Upper lobe of left lung (tissue), 6 donors: ENCODE results near the gene MARCHF4. TPM values are rescaled to one million over a fixed set of nuclear protein-coding genes. Genes with fewer than 3 reads are reported as not detected.

Experiments used
- ATAC-seq, 2 donors: fragments of 200-7000 bp; cut with Tn5 transposase; one replicate each; pipeline ENCODE4 v1.9.1; 2022; ENCODE audit warnings: mild to moderate bottlenecking in 2 of 2, moderate library complexity in 2 of 2; ENCODE audit not compliant: low FRiP score in 2 of 2
- DNase-seq, 2 donors: peaks; one replicate each; pipeline ENCODE4 v3.0.0-alpha.2; 2019 to 2020
- H3K27ac ChIP-seq, 4 donors: fragments of 200-600 bp; sonication (generic); one replicate each; pipeline ENCODE4 v1.5.1; 2016 to 2019
- H3K27me3 ChIP-seq, 4 donors: fragments of 200-600 bp; sonication (generic); one replicate each; pipeline ENCODE4 v1.5.1; 2017 to 2019
- H3K36me3 ChIP-seq, 4 donors: fragments of 200-600 bp; sonication (generic); one replicate each; pipeline ENCODE4 v1.5.1; 2016 to 2019
- H3K4me1 ChIP-seq, 4 donors: fragments of 200-600 bp; sonication (generic); one replicate each; pipeline ENCODE4 v1.5.1; 2018 to 2019
- H3K4me3 ChIP-seq, 4 donors: fragments of 200-600 bp; sonication (generic); one replicate each; pipeline ENCODE4 v1.5.1; 2017 to 2019; ENCODE audit warnings: mild to moderate bottlenecking in 2 of 4, moderate library complexity in 1 of 4
- H3K9me3 ChIP-seq, 4 donors: fragments of 200-600 bp; sonication (generic); one replicate each; pipeline ENCODE4 v1.5.1; 2018 to 2019
- EP300 ChIP-seq, 4 donors: sonication (generic); formaldehyde crosslinking; IDR thresholded peaks; one replicate each; pipeline ENCODE4 v1.5.1; 2017; ENCODE audit warnings: antibody characterized with exemption in 4 of 4, control low read depth in 2 of 4
- POLR2A ChIP-seq, 4 donors: fragments of 450-650 bp; IDR thresholded peaks; one replicate each; pipeline ENCODE4 v1.5.1; 2016 to 2017; ENCODE audit warnings: antibody characterized with exemption in 4 of 4, mild to moderate bottlenecking in 2 of 4
- POLR2AphosphoS5 ChIP-seq, 2 donors: sonication (generic); formaldehyde crosslinking; IDR thresholded peaks; one replicate each; pipeline ENCODE4 v1.5.1; 2017; ENCODE audit warnings: antibody characterized with exemption in 2 of 2
- WGBS, 2 donors: methylation state at CpG; one replicate each; pipeline ENCODE4 v1.1.5; 2017 to 2018; 5-methylcytosine and 5-hydroxymethylcytosine counted together
- total RNA-seq, 6 donors: library from RNA; depleted of rRNA in 4 of 6; stranded (reverse); fragments of >200 nt in 4 of 6; gene quantifications; one replicate each; pipeline versions ENCODE4 v1.1.0 to v1.2.1, GENCODE V29; 2016 to 2021
- TF ChIP-seq, protein P1 (sequence below), 6 experiments: fragments of 450-650 bp in 4 of 6; fragments of 200-600 bp in 2 of 6; sonication (generic) in 2 of 6; IDR thresholded peaks; one replicate each; pipeline ENCODE4 v1.5.1; 2016 to 2019; ENCODE audit warnings: antibody characterized with exemption in 6 of 6
- donor health status: DM: no; HTN: no; CAD: no; lungs with moderate emphysema.
- donor health status: DM: no; HTN: yes; CAD: no; lungs with severe emphysema.

Gene MARCHF4
- total RNA-seq, 6 donors from 2014 or later, result 0.06 to 0.10 TPM; not detected in 4

GRCh38 chr2:216404010-216404618, 31.8 kb upstream of the MARCHF4 start:
- H3K4me3 ChIP-seq, result no peak overlapping the region
- peak; percentile 73 to 76 for ATAC-seq
- TF ChIP-seq, protein P1, sequence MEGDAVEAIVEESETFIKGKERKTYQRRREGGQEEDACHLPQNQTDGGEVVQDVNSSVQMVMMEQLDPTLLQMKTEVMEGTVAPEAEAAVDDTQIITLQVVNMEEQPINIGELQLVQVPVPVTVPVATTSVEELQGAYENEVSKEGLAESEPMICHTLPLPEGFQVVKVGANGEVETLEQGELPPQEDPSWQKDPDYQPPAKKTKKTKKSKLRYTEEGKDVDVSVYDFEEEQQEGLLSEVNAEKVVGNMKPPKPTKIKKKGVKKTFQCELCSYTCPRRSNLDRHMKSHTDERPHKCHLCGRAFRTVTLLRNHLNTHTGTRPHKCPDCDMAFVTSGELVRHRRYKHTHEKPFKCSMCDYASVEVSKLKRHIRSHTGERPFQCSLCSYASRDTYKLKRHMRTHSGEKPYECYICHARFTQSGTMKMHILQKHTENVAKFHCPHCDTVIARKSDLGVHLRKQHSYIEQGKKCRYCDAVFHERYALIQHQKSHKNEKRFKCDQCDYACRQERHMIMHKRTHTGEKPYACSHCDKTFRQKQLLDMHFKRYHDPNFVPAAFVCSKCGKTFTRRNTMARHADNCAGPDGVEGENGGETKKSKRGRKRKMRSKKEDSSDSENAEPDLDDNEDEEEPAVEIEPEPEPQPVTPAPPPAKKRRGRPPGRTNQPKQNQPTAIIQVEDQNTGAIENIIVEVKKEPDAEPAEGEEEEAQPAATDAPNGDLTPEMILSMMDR (IDR thresholded peaks at IDR 0.05), result peak in 5 of 6 experiments; percentile 60 to 92 (median 71)
- TF ChIP-seq POLR2A (IDR thresholded peaks at IDR 0.05), result no peak
- no peak for TF ChIP-seq EP300 (IDR thresholded peaks at IDR 0.05)
- no peak for TF ChIP-seq POLR2AphosphoS5 (IDR thresholded peaks at IDR 0.05)
- H3K9me3 ChIP-seq, result no peaks in the 10 kb centered on the region
- peak in 1 of 2 donors; percentile 37 for DNase-seq
- H3K27me3 ChIP-seq, result no peaks in the 10 kb centered on the region
- no peaks in the 10 kb centered on the region for H3K36me3 ChIP-seq
- no peaks in the 10 kb centered on the region for H3K4me1 ChIP-seq
- no peak overlapping the region for H3K27ac ChIP-seq
- WGBS, 2 donors, result 68 to 70% methylated on average over 5 of the region's 5 CpGs

DNA sequence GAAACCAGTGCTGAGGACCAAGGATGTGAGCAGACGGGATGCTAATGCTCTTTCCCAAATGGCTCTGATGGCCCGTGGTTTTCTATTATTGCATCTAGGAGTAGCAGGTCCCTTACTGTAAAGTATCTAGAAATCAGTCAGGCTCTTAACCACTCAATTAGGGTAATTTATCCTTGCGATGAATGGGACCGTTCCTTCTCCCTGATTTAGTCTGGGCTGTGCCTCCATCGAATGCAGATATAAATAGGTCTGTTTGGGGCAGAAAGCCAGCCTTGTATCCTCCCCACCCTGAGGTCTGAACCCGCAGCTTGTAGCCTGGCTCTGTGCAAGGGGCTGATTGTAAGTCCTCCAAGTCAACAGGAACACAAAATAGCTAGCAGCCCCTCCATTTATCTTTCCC, 30.5 kb upstream of the MARCHF4 start:
- DNase-seq (no peak), ATAC-seq (no peak)
- Histone ChIP-seq H3K4me3 (no peak overlapping the region), H3K27ac (no peak overlapping the region), H3K27me3 (no peaks in the 10 kb centered on the region), H3K4me1 (no peaks in the 10 kb centered on the region), H3K9me3 (no peaks in the 10 kb centered on the region), H3K36me3 (no peaks in the 10 kb centered on the region)
- TF ChIP-seq POLR2AphosphoS5 (IDR thresholded peaks at IDR 0.05) (no peak), POLR2A (IDR thresholded peaks at IDR 0.05) (no peak), EP300 (IDR thresholded peaks at IDR 0.05) (no peak)
- TF ChIP-seq, protein P1 (IDR thresholded peaks at IDR 0.05), result no peak
- 75 to 80% methylated on average over 6 of the region's 6 CpGs for WGBS, 2 donors

- Histone ChIP-seq H3K36me3 (no peaks in the 10 kb centered on the region), H3K4me3 (no peak overlapping the region), H3K9me3 (no peaks in the 10 kb centered on the region), H3K4me1 (no peaks in the 10 kb centered on the region), H3K27me3 (no peaks in the 10 kb centered on the region), H3K27ac (no peak overlapping the region)
- no peak for DNase-seq
- TF ChIP-seq POLR2A (IDR thresholded peaks at IDR 0.05), result no peak
- TF ChIP-seq, protein P1 (IDR thresholded peaks at IDR 0.05), result no peak
- TF ChIP-seq POLR2AphosphoS5 (IDR thresholded peaks at IDR 0.05), result no peak
- no peak for TF ChIP-seq EP300 (IDR thresholded peaks at IDR 0.05)
- no peak for ATAC-seq
- WGBS, 2 donors, result 64 to 76% methylated on average over 1 of the region's 1 CpG
Observed at GRCh38 chr2:216399621-216400020, 27.3 kb upstream of the MARCHF4 start.

GRCh38 chr2:216394881-216395280, 22.6 kb upstream of the MARCHF4 start:
- Histone ChIP-seq H3K4me3 (no peak overlapping the region), H3K36me3 (no peaks in the 10 kb centered on the region), H3K27ac (peak overlapping the region in 1 of 4 donors; percentile 26), H3K27me3 (no peaks in the 10 kb centered on the region), H3K4me1 (no peaks in the 10 kb centered on the region), H3K9me3 (no peaks in the 10 kb centered on the region)
- DNase-seq (no peak), ATAC-seq (peak in 1 of 2 donors; percentile 41)
- TF ChIP-seq, protein P1 (IDR thresholded peaks at IDR 0.05), result no peak
- TF ChIP-seq POLR2AphosphoS5 (IDR thresholded peaks at IDR 0.05) (no peak), EP300 (IDR thresholded peaks at IDR 0.05) (no peak), POLR2A (IDR thresholded peaks at IDR 0.05) (peak in 1 of 4 donors; percentile 44)
- WGBS, 2 donors, result 54 to 84% methylated on average over 6 of the region's 6 CpGs
